Stimulated activated CD4-positive, alpha-beta T cell treated with anti-CD3 and anti-CD28 coated beads, Interleukin-15, amount 100 ng/mL, for 1 hour (primary cell): ENCODE data around the gene PRR7.

Experiments used
- DNase-seq, 2 donors: peaks; one replicate each; pipeline ENCODE4 v3.0.0-alpha.2; 2020; ENCODE audit warnings: low read depth in 1 of 2, low spot score in 1 of 2

The PRR7 gene

GRCh38 chr5:177449140-177450061, 2.8 kb downstream of the PRR7 start:
- no peak for DNase-seq

- DNase-seq = no peak
These were observed 4.2 kb downstream of the PRR7 start for GRCh38 chr5:177450667-177451424.

GRCh38 chr5:177452688-177453638, 6.3 kb downstream of the PRR7 start:
- no peak for DNase-seq

- no peak for DNase-seq
These were observed 7.3 kb downstream of the PRR7 start for GRCh38 chr5:177453852-177454396.

- peak; percentile 92 to 94 for DNase-seq
These were observed 7.9 kb downstream of the PRR7 start for GRCh38 chr5:177454397-177455035.

- peak; percentile 87 to 92 for DNase-seq
These were observed 8.5 kb downstream of the PRR7 start for GRCh38 chr5:177455036-177455660.

- peak; percentile 92 to 96 for DNase-seq
These were observed 9.3 kb downstream of the PRR7 start for GRCh38 chr5:177455661-177456590.

- no peak for DNase-seq
These were observed 10.0 kb downstream of the PRR7 start for GRCh38 chr5:177456591-177456964.

GRCh38 chr5:177456976-177457851, 10.6 kb downstream of the PRR7 start:
- DNase-seq = no peak

GRCh38 chr5:177457852-177458681, 11.5 kb downstream of the PRR7 start:
- DNase-seq = no peak

- DNase-seq = no peak
These were observed 12.3 kb downstream of the PRR7 start for GRCh38 chr5:177458912-177459350.

GRCh38 chr5:177459357-177459756, 12.7 kb downstream of the PRR7 start:
- DNase-seq = no peak

- no peak for DNase-seq
These were observed 13.4 kb downstream of the PRR7 start for GRCh38 chr5:177459819-177460628.

GRCh38 chr5:177462021-177462670, 15.5 kb downstream of the PRR7 start:
- no peak for DNase-seq

- DNase-seq = no peak
These were observed 18.4 kb downstream of the PRR7 start for GRCh38 chr5:177465044-177465443.
